ENCODE measurements around the gene COBL. TPM values are rescaled to one million over a fixed set of nuclear protein-coding genes. Genes with fewer than 3 reads are reported as not detected.

Gene COBL
- total and polyA plus RNA-seq, 2 of the 4 experiments (the other 2 are of a cell fraction), result under 0.01 TPM; not detected in 1

DNA sequence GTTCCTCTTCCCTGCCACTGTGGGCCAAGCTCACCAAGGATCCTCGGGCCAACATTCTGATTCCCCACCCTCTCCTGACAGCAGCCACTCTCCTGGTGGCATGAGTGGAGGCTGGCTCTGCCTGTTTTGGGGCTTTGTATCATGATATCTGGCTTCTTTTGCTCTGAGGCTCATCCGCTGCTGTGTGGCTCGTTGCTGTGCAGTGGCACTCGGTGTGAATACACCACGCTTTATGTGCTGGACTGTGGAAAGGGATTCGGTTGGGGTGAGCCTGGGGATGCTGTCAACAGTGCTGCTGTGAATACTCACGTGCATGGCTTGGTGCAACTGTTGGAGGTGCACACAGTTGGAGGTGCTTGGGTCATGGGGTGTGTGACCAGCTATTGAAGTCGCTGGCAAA, 208.5 kb downstream of the COBL start:
- Histone ChIP-seq H2BK20ac (ENCODE audit: low read depth, low read length) (no peak overlapping the region), H3K18ac (ENCODE audit: low read depth, low read length) (no peak overlapping the region), H3K9me3 (ENCODE audit: control insufficient read depth, insufficient read depth, low read length) (no peaks in the 10 kb centered on the region), H3K4ac (ENCODE audit: low read depth, low read length) (no peak overlapping the region), H3K79me1 (ENCODE audit: low read depth in 1 of 2, low read length in 2 of 2) (no peaks in the 10 kb centered on the region), H3K14ac (replicated peaks; ENCODE audit: low read depth, low read length) (no peak overlapping the region), H4K20me1 (ENCODE audit: insufficient read depth, low read length) (no peaks in the 10 kb centered on the region), H2AK9ac (replicated peaks; ENCODE audit: low read depth, low read length, poor library complexity) (no peak overlapping the region), H3K56ac (ENCODE audit: extremely low read depth, insufficient read depth, low read length) (no peak overlapping the region), H4K91ac (ENCODE audit: insufficient read depth, low read depth, low read length) (no peak overlapping the region), H3K9me1 (ENCODE audit: insufficient read depth, low read length) (no peaks in the 10 kb centered on the region), H3K4me3 (ENCODE audit: insufficient read depth, low read depth, low read length) (no peak overlapping the region), H4K8ac (ENCODE audit: low read depth in 2 of 2, low read length in 2 of 2) (no peak overlapping the region), H2AFZ (replicated peaks; ENCODE audit: low read length, poor library complexity) (no peak overlapping the region), H4K5ac (ENCODE audit: low read depth, low read length) (no peak overlapping the region), H3K4me1 (ENCODE audit: control insufficient read depth, insufficient read depth, low read length) (no peaks in the 10 kb centered on the region), H2BK5ac (ENCODE audit: low read depth, low read length, poor library complexity, severe bottlenecking) (no peak overlapping the region), H3K9ac (ENCODE audit: low read depth, low read length) (no peak overlapping the region), H2AK5ac (ENCODE audit: low read depth, low read length) (no peak overlapping the region), H2BK15ac (ENCODE audit: low read depth, low read length) (no peak overlapping the region), H2BK120ac (ENCODE audit: low read depth, low read length) (no peak overlapping the region), H3K27ac (ENCODE audit: insufficient read depth, low read length) (no peak overlapping the region), H3K36me3 (ENCODE audit: control insufficient read depth, insufficient read depth, low read length) (no peaks in the 10 kb centered on the region), H3K27me3 (ENCODE audit: control insufficient read depth, insufficient read depth, low read length) (no peaks in the 10 kb centered on the region; the same call in 1 of the 2 replicates), H3K4me2 (ENCODE audit: low read depth, low read length) (no peak overlapping the region), H3K23ac (ENCODE audit: low read depth, low read length) (no peak overlapping the region)
- DNase-seq, result no peak
- 58% methylated on average over 5 of the region's 8 CpGs; no CpG with 5 or more reads in 1 of the 2 experiments for WGBS, 2 experiments (ENCODE audit: extremely low coverage in 2 of 2, insufficient read length in 1 of 2)
- in situ Hi-C loops (cut with MboI; ENCODE audit: low sequenced_read_pairs) (no loop called here), dilution Hi-C loops (cut with HindIII; ENCODE audit: low sequenced_read_pairs, unreplicated experiment) (no loop called here), intact Hi-C loops (cut with micrococcal nuclease) (no loop called here)
- no peak for ATAC-seq (ENCODE audit: low read depth)
- POLR2A ChIA-PET (ENCODE audit: unreplicated experiment), result no interaction called here
- TF ChIP-seq, protein P1, sequence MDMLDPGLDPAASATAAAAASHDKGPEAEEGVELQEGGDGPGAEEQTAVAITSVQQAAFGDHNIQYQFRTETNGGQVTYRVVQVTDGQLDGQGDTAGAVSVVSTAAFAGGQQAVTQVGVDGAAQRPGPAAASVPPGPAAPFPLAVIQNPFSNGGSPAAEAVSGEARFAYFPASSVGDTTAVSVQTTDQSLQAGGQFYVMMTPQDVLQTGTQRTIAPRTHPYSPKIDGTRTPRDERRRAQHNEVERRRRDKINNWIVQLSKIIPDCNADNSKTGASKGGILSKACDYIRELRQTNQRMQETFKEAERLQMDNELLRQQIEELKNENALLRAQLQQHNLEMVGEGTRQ (IDR thresholded peaks at IDR 0.05; ENCODE audit: low read depth, low read length), result no peak
- no peak for TF ChIP-seq SMC3 (IDR thresholded peaks at IDR 0.05; ENCODE audit: low read depth, low read length)
- no peak for TF ChIP-seq RAD21 (IDR thresholded peaks at IDR 0.05; ENCODE audit: low read length)
- no peak for TF ChIP-seq POLR2A (IDR thresholded peaks at IDR 0.05; ENCODE audit: low read depth, low read length)
- TF ChIP-seq, protein P2, sequence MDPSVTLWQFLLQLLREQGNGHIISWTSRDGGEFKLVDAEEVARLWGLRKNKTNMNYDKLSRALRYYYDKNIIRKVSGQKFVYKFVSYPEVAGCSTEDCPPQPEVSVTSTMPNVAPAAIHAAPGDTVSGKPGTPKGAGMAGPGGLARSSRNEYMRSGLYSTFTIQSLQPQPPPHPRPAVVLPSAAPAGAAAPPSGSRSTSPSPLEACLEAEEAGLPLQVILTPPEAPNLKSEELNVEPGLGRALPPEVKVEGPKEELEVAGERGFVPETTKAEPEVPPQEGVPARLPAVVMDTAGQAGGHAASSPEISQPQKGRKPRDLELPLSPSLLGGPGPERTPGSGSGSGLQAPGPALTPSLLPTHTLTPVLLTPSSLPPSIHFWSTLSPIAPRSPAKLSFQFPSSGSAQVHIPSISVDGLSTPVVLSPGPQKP (IDR thresholded peaks at IDR 0.05; ENCODE audit: borderline replicate concordance, low read depth, low read length), result no peak
- TF ChIP-seq CEBPB (IDR thresholded peaks at IDR 0.05; ENCODE audit: low read depth, low read length), result no peak
- TF ChIP-seq BHLHE40 (IDR thresholded peaks at IDR 0.05; ENCODE audit: low read depth, low read length), result no peak
- no peak for TF ChIP-seq RCOR1 (IDR thresholded peaks at IDR 0.05; ENCODE audit: insufficient replicate concordance, low read length)
- no peak for TF ChIP-seq CHD1 (IDR thresholded peaks at IDR 0.05; ENCODE audit: low read depth, low read length)
- no peak for TF ChIP-seq FOS (IDR thresholded peaks at IDR 0.05; ENCODE audit: low read depth, low read length)
- TF ChIP-seq RFX5 (IDR thresholded peaks at IDR 0.05; ENCODE audit: low read depth, low read length), result no peak
- TF ChIP-seq NFE2L2 (IDR thresholded peaks at IDR 0.05; ENCODE audit: low read depth, low read length), result no peak
- no peak for TF ChIP-seq MAZ (IDR thresholded peaks at IDR 0.05; ENCODE audit: borderline replicate concordance, low read depth, low read length)
- TF ChIP-seq, protein P3, sequence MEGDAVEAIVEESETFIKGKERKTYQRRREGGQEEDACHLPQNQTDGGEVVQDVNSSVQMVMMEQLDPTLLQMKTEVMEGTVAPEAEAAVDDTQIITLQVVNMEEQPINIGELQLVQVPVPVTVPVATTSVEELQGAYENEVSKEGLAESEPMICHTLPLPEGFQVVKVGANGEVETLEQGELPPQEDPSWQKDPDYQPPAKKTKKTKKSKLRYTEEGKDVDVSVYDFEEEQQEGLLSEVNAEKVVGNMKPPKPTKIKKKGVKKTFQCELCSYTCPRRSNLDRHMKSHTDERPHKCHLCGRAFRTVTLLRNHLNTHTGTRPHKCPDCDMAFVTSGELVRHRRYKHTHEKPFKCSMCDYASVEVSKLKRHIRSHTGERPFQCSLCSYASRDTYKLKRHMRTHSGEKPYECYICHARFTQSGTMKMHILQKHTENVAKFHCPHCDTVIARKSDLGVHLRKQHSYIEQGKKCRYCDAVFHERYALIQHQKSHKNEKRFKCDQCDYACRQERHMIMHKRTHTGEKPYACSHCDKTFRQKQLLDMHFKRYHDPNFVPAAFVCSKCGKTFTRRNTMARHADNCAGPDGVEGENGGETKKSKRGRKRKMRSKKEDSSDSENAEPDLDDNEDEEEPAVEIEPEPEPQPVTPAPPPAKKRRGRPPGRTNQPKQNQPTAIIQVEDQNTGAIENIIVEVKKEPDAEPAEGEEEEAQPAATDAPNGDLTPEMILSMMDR (conservative IDR thresholded peaks at IDR 0.05; ENCODE audit: low read depth, low read length), result no peak
- TF ChIP-seq MAFK (IDR thresholded peaks at IDR 0.05; ENCODE audit: low read depth, low read length), result no peak
- TF ChIP-seq MXI1 (IDR thresholded peaks at IDR 0.05; ENCODE audit: borderline replicate concordance, low read depth, low read length), result no peak
- no TSS peak for BruUV-seq (replicated peaks)
- CTCF ChIA-PET, result no interaction called here

Data from IMR-90 (cell line).